RCC 7860 (cell line): ENCODE data around the gene LITAFD.
"Not testable (repeated sequence)": the region's sequence is repeated elsewhere in the genome, so short reads cannot be mapped to it uniquely, and the experiment has no call there.

Experiments
- DNase-seq: peaks from one replicate; pipeline ENCODE4 v3.0.0-alpha.2; 2015; ENCODE audit warnings: low spot score
- FAIRE-seq: peaks from 2 replicates; lab custom pipeline; 2012; peaks lifted over from hg19 to GRCh38; lab: Jason Lieb, UNC

Gene LITAFD

GRCh38 chr16:8882041-8882617 lies at the start of gene LITAFD:
LITAFD (plus strand) TSS chr16:8882351; CDS start chr16:8884356, 2,005 bp downstream.
- DNase-seq (no peak), FAIRE-seq (no peak)

GRCh38 chr16:8832717-8833105 lies 49.4 kb upstream of the LITAFD start:
- DNase-seq (no peak), FAIRE-seq (no peak)

GRCh38 chr16:8836797-8837196 lies 45.4 kb upstream of the LITAFD start:
- FAIRE-seq, DNase-seq: not testable (repeated sequence)

- FAIRE-seq, DNase-seq: not testable (repeated sequence)
Observed at GRCh38 chr16:8837594-8837993, 44.6 kb upstream of the LITAFD start.

- not testable (repeated sequence) for DNase-seq, FAIRE-seq
Observed at GRCh38 chr16:8842016-8842415, 40.1 kb upstream of the LITAFD start.

- DNase-seq, FAIRE-seq: not testable (repeated sequence)
Observed at GRCh38 chr16:8843296-8843695, 38.9 kb upstream of the LITAFD start.

GRCh38 chr16:8845699-8846298 lies 36.4 kb upstream of the LITAFD start:
- DNase-seq (no peak), FAIRE-seq (no peak)

GRCh38 chr16:8846401-8846932 lies 35.7 kb upstream of the LITAFD start:
- no peak for DNase-seq
- no peak for FAIRE-seq

GRCh38 chr16:8847145-8847544 lies 35.0 kb upstream of the LITAFD start:
- FAIRE-seq (no peak), DNase-seq (no peak)

- DNase-seq (no peak), FAIRE-seq (no peak)
Observed at GRCh38 chr16:8847623-8848022, 34.5 kb upstream of the LITAFD start.

- no peak for DNase-seq
- no peak for FAIRE-seq
Observed at GRCh38 chr16:8848231-8848938, 33.8 kb upstream of the LITAFD start.

GRCh38 chr16:8848939-8849391 lies 33.2 kb upstream of the LITAFD start:
- DNase-seq, result peak; percentile 62
- FAIRE-seq, result peak; percentile 43

GRCh38 chr16:8849411-8850011 lies 32.6 kb upstream of the LITAFD start:
- no peak for DNase-seq

GRCh38 chr16:8850279-8850885 lies 31.8 kb upstream of the LITAFD start:
- DNase-seq (peak; percentile 82), FAIRE-seq (peak; percentile 16)

More at GRCh38 chr16:8849411-8850011, 32.6 kb upstream of the LITAFD start:
- no peak for FAIRE-seq

GRCh38 chr16:8851761-8852403 lies 30.3 kb upstream of the LITAFD start:
- FAIRE-seq, result no peak
- no peak for DNase-seq

GRCh38 chr16:8852534-8852933 lies 29.6 kb upstream of the LITAFD start:
- no peak for DNase-seq
- FAIRE-seq, result no peak

- DNase-seq (no peak), FAIRE-seq (no peak)
Observed at GRCh38 chr16:8853150-8853549, 29.0 kb upstream of the LITAFD start.

GRCh38 chr16:8853611-8854010 lies 28.5 kb upstream of the LITAFD start:
- FAIRE-seq, result no peak

GRCh38 chr16:8854298-8854948 lies 27.7 kb upstream of the LITAFD start:
- DNase-seq, result no peak
- no peak for FAIRE-seq

More at GRCh38 chr16:8853611-8854010, 28.5 kb upstream of the LITAFD start:
- no peak for DNase-seq
